Activated CD4-positive, CD25-positive, alpha-beta regulatory T cell treated with anti-CD3 and anti-CD28 coated beads, Interleukin-2, amount 50 U/mL, for 16 hours (primary cell): ENCODE measurements around the gene EGR4.

Source experiments
- DNase-seq: peaks from one replicate; pipeline ENCODE4 v3.0.0-alpha.2; 2020; ENCODE audit warnings: low read depth, low spot score

Gene EGR4

GRCh38 chr2:73290049-73290839 is 3.1 kb downstream of the EGR4 start:
- no peak for DNase-seq

- DNase-seq = no peak
Measured at GRCh38 chr2:73289304-73289703, 4.0 kb downstream of the EGR4 start.

GRCh38 chr2:73286134-73286655 is 7.2 kb downstream of the EGR4 start:
- no peak for DNase-seq

- no peak for DNase-seq
Measured at GRCh38 chr2:73285159-73285739, 8.1 kb downstream of the EGR4 start.

GRCh38 chr2:73284296-73285158 is 8.8 kb downstream of the EGR4 start, which contains the start of gene FBXO41:
FBXO41 (minus strand) TSS chr2:73284478; CDS start chr2:73269630, 14,848 bp downstream.
- peak; percentile 37 for DNase-seq

- no peak for DNase-seq
Measured at GRCh38 chr2:73283545-73284295, 9.6 kb downstream of the EGR4 start.

- no peak for DNase-seq
Measured at GRCh38 chr2:73282924-73283544, 10.3 kb downstream of the EGR4 start.

- DNase-seq = no peak
Measured at GRCh38 chr2:73281244-73281643, 12.1 kb downstream of the EGR4 start.

- no peak for DNase-seq
Measured at GRCh38 chr2:73279852-73280251, 13.5 kb downstream of the EGR4 start.

- no peak for DNase-seq
Measured at GRCh38 chr2:73272270-73272669, 21.1 kb downstream of the EGR4 start.

- DNase-seq = no peak
Measured at GRCh38 chr2:73269686-73270465, 23.5 kb downstream of the EGR4 start.

GRCh38 chr2:73268830-73269685 is 24.3 kb downstream of the EGR4 start:
- peak; percentile 51 for DNase-seq

- no peak for DNase-seq
Measured at GRCh38 chr2:73268366-73268829, 24.9 kb downstream of the EGR4 start.

- no peak for DNase-seq
Measured at GRCh38 chr2:73267008-73267407, 26.3 kb downstream of the EGR4 start.

- no peak for DNase-seq
Measured at GRCh38 chr2:73266061-73266901, 27.1 kb downstream of the EGR4 start.

GRCh38 chr2:73265298-73266060 is 27.9 kb downstream of the EGR4 start:
- no peak for DNase-seq

- DNase-seq = no peak
Measured at GRCh38 chr2:73264783-73265182, 28.6 kb downstream of the EGR4 start.

GRCh38 chr2:73264332-73264606 is 29.1 kb downstream of the EGR4 start:
- no peak for DNase-seq
